GM21576 (cell line): ENCODE results near the gene PCDHB12.
"Not testable (repeated sequence)": the region's sequence is repeated elsewhere in the genome, so short reads cannot be mapped to it uniquely, and the experiment has no call there.

Experiments used
- ATAC-seq: cut with Tn5 transposase; IDR thresholded peaks from one replicate; pipeline ENCODE4 v1.9.1; 2021; ENCODE audit warnings: mild to moderate bottlenecking, moderate library complexity; ENCODE audit not compliant: unreplicated experiment

Gene PCDHB12

GRCh38 chr5:141201646-141202045 lies 6.9 kb upstream of the PCDHB12 start:
- not testable (repeated sequence) for ATAC-seq

- ATAC-seq: not testable (repeated sequence)
Measured at GRCh38 chr5:141210281-141210680, 1.8 kb downstream of the PCDHB12 start.

GRCh38 chr5:141210849-141211248 lies 2.3 kb downstream of the PCDHB12 start:
- not testable (repeated sequence) for ATAC-seq

- not testable (repeated sequence) for ATAC-seq
Measured at GRCh38 chr5:141213656-141214339, 5.3 kb downstream of the PCDHB12 start, which contains the start of gene PCDHB13. PCDHB13 (plus strand) TSS chr5:141213919; CDS start chr5:141214124, 205 bp downstream.

GRCh38 chr5:141214583-141214982 lies 6.1 kb downstream of the PCDHB12 start:
- not testable (repeated sequence) for ATAC-seq

GRCh38 chr5:141215504-141215903 lies 7.0 kb downstream of the PCDHB12 start:
- not testable (repeated sequence) for ATAC-seq

GRCh38 chr5:141216035-141216434 lies 7.5 kb downstream of the PCDHB12 start:
- not testable (repeated sequence) for ATAC-seq

- no peak for ATAC-seq
Measured at GRCh38 chr5:141223112-141223783, 14.7 kb downstream of the PCDHB12 start, which contains the start of gene PCDHB14. PCDHB14 (plus strand) TSS chr5:141223343; CDS start chr5:141223506, 163 bp downstream.

- not testable (repeated sequence) for ATAC-seq
Measured at GRCh38 chr5:141224844-141225243, 16.3 kb downstream of the PCDHB12 start.

GRCh38 chr5:141225421-141225820 lies 16.9 kb downstream of the PCDHB12 start:
- not testable (repeated sequence) for ATAC-seq

- ATAC-seq: no peak
Measured at GRCh38 chr5:141234109-141234667, 25.7 kb downstream of the PCDHB12 start.

- ATAC-seq: not testable (repeated sequence)
Measured at GRCh38 chr5:141235922-141236321, 27.4 kb downstream of the PCDHB12 start.

- no peak for ATAC-seq
Measured at GRCh38 chr5:141236516-141237313, 28.2 kb downstream of the PCDHB12 start.

GRCh38 chr5:141241496-141241895 lies 33.0 kb downstream of the PCDHB12 start:
- no peak for ATAC-seq

- ATAC-seq: no peak
Measured at GRCh38 chr5:141245250-141245717, 36.8 kb downstream of the PCDHB12 start, which contains the start of gene PCDHB15. PCDHB15 (plus strand) TSS chr5:141245395; CDS start chr5:141245579, 184 bp downstream.

- ATAC-seq: not testable (repeated sequence)
Measured at GRCh38 chr5:141246971-141247370, 38.5 kb downstream of the PCDHB12 start.

GRCh38 chr5:141247434-141247833 lies 38.9 kb downstream of the PCDHB12 start:
- not testable (repeated sequence) for ATAC-seq

GRCh38 chr5:141250576-141250975 lies 42.1 kb downstream of the PCDHB12 start:
- ATAC-seq: no peak

GRCh38 chr5:141258464-141258863 lies 49.9 kb downstream of the PCDHB12 start:
- no peak for ATAC-seq

- ATAC-seq: no peak
Measured at GRCh38 chr5:141258948-141259347, 50.4 kb downstream of the PCDHB12 start.
